ENCODE data around the gene CTSZ.
"Not testable (repeated sequence)": the region's sequence is repeated elsewhere in the genome, so short reads cannot be mapped to it uniquely, and the experiment has no call there.

Gene CTSZ

GRCh38 chr20:59015812-59016711, 9.0 kb upstream of the CTSZ start:
- H3K4me1 ChIP-seq (ENCODE audit: control insufficient read depth in 1 of 2, insufficient read depth in 1 of 2, low read depth in 1 of 2, low read length in 1 of 2) = peaks cover 9% of the 10 kb centered on the region in 2 experiments
- no peak overlapping the region for H3K4me3 ChIP-seq (ENCODE audit: low read depth in 1 of 2, low read length in 1 of 2)
- no peak overlapping the region for H3K27ac ChIP-seq
- no peak for TF ChIP-seq CTCF (IDR thresholded peaks at IDR 0.05)
- no peaks in the 10 kb centered on the region for H3K36me3 ChIP-seq
- H3K9me3 ChIP-seq = no peaks in the 10 kb centered on the region
- peaks cover 24% of the 10 kb centered on the region for H3K27me3 ChIP-seq

- no peaks in the 10 kb centered on the region for H3K36me3 ChIP-seq
- H3K9me3 ChIP-seq = no peaks in the 10 kb centered on the region
- H3K27ac ChIP-seq = no peak overlapping the region
- no peak for TF ChIP-seq CTCF (IDR thresholded peaks at IDR 0.05)
- H3K27me3 ChIP-seq = peaks cover 24% of the 10 kb centered on the region
- no peak overlapping the region for H3K4me3 ChIP-seq (ENCODE audit: low read depth in 1 of 2, low read length in 1 of 2)
- H3K4me1 ChIP-seq (ENCODE audit: control insufficient read depth in 1 of 2, insufficient read depth in 1 of 2, low read depth in 1 of 2, low read length in 1 of 2) = peaks cover 9% of the 10 kb centered on the region in 2 experiments
Measured at GRCh38 chr20:59015411-59015810, 8.4 kb upstream of the CTSZ start.

DNA sequence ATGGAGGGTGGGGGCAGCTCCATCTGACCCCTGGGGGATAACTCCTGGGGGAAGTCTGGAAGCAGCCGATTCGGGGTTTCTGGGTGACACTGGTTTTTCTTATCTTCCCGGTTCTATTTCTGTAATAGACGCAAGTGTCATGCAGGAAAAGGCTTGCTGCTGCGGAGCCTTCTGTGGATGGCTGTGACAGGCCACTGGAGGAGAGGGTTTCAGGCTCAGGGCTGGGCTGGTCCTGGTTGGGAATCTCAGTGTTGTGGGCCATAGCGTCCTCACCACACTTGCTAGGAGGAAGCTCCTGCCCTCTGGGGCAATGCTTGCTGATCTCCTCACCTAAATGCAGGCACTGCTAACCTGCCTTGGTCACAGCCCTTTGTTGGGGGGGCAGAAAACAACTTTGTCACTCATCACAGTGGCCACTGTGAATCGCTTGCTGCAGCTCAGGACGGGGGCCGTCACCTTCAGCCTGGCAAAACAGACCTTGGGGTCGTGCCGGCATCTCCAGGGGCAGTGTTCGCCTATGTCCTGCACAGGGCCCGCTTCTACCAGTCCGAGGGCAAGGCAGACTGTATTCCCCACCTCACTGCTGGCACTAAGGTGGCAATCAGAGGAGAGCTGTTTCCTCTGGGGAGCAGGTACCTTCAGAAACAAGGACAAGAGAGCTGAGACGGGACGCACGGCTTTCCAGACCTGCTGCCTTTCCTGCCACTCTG, 7.8 kb upstream of the CTSZ start:
- Histone ChIP-seq H3K27ac (no peak overlapping the region), H3K9me3 (no peaks in the 10 kb centered on the region), H3K4me1 (ENCODE audit: control insufficient read depth in 1 of 2, insufficient read depth in 1 of 2, low read depth in 1 of 2, low read length in 1 of 2) (peaks cover 9% of the 10 kb centered on the region in 2 experiments), H3K4me3 (ENCODE audit: low read depth in 1 of 2, low read length in 1 of 2) (no peak overlapping the region), H3K36me3 (no peaks in the 10 kb centered on the region), H3K27me3 (peaks cover 24% of the 10 kb centered on the region)
- no peak for TF ChIP-seq CTCF (IDR thresholded peaks at IDR 0.05)

DNA sequence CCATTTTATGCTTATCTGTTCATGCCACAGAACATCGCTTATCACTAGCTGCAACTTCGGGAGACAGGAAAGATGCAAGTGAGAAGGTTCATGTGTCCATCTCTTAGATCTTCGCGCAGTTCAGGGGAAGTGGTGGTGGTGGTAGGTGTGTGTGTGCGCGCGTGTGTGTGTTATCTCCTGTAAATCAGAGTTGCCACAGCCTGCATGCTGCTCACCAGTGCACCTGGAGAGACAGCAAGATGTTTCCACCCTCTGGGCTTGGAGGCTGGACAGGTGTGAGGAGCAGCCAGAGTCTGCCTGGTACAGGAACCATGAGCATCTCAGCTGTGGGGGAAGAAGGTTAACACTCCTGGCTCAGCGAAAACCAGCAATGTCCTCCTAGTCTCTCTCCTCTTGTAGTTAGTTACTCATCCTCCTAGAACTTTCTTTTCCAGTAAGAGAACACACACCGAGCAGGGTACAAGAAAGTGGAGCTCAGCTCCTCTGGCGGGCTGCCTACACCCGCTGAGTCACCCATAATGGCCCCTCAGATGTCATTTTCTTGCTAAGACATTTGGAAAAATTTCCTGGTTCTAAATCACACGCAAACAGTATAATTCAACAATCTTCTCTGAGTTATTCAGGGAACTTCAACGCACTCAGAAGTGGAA, 7.0 kb upstream of the CTSZ start:
- H3K27me3 ChIP-seq = peaks cover 24% of the 10 kb centered on the region
- H3K9me3 ChIP-seq = no peaks in the 10 kb centered on the region
- H3K36me3 ChIP-seq = no peaks in the 10 kb centered on the region
- H3K27ac ChIP-seq = no peak overlapping the region
- TF ChIP-seq CTCF (IDR thresholded peaks at IDR 0.05) = no peak
- H3K4me1 ChIP-seq (ENCODE audit: control insufficient read depth in 1 of 2, insufficient read depth in 1 of 2, low read depth in 1 of 2, low read length in 1 of 2) = peaks cover 9% of the 10 kb centered on the region in 2 experiments
- no peak overlapping the region for H3K4me3 ChIP-seq (ENCODE audit: low read depth in 1 of 2, low read length in 1 of 2)

- H3K4me1 ChIP-seq (ENCODE audit: control insufficient read depth in 1 of 2, insufficient read depth in 1 of 2, low read depth in 1 of 2, low read length in 1 of 2) = peaks cover 14% of the 10 kb centered on the region in 2 experiments
- H3K27ac ChIP-seq = no peak overlapping the region
- no peak for TF ChIP-seq CTCF (IDR thresholded peaks at IDR 0.05)
- no peaks in the 10 kb centered on the region for H3K9me3 ChIP-seq
- H3K27me3 ChIP-seq = peaks cover 24% of the 10 kb centered on the region
- H3K36me3 ChIP-seq = no peaks in the 10 kb centered on the region
- no peak overlapping the region for H3K4me3 ChIP-seq (ENCODE audit: low read depth in 1 of 2, low read length in 1 of 2)
Measured at GRCh38 chr20:59013031-59013951, 6.2 kb upstream of the CTSZ start.

- not testable (repeated sequence) for H3K4me3 ChIP-seq (ENCODE audit: low read depth in 1 of 2, low read length in 1 of 2); H3K27ac ChIP-seq; H3K36me3 ChIP-seq; H3K9me3 ChIP-seq
- Histone ChIP-seq H3K27me3 (peaks cover 24% of the 10 kb centered on the region), H3K4me1 (ENCODE audit: control insufficient read depth in 1 of 2, insufficient read depth in 1 of 2, low read depth in 1 of 2, low read length in 1 of 2) (peaks cover 19 to 21% of the 10 kb centered on the region in 2 experiments)
Measured at GRCh38 chr20:59011874-59012157, 4.8 kb upstream of the CTSZ start.

Measured in neutrophil (primary cell).